Stomach smooth muscle (tissue), 2 donors: ENCODE results near the gene CCND1.

Experiments
- H3K27ac ChIP-seq: one replicate; pipeline ENCODE4 v1.7.0; 2013; ENCODE audit warnings: mild to moderate bottlenecking, low read length, inconsistent platforms
- H3K27me3 ChIP-seq, 2 donors: one replicate each; pipeline ENCODE4 v1.7.0; 2013; ENCODE audit warnings: low read length in 2 of 2; ENCODE audit not compliant: insufficient read depth in 2 of 2, control insufficient read depth in 1 of 2
- H3K36me3 ChIP-seq, 2 donors: one replicate each; pipeline ENCODE4 v1.7.0; 2013; ENCODE audit warnings: low read length in 2 of 2; ENCODE audit not compliant: control insufficient read depth in 2 of 2, insufficient read depth in 2 of 2
- H3K4me1 ChIP-seq: one replicate; pipeline ENCODE4 v1.7.0; 2013; ENCODE audit warnings: low read length; ENCODE audit not compliant: control insufficient read depth, insufficient read depth
- H3K4me3 ChIP-seq, 2 donors: one replicate each; pipeline ENCODE4 v1.7.0; 2013; ENCODE audit warnings: low read length in 2 of 2
- H3K9ac ChIP-seq, 2 donors: one replicate each; pipeline ENCODE4 v1.7.0; 2013; ENCODE audit warnings: low read length in 2 of 2, mild to moderate bottlenecking in 1 of 2
- H3K9me3 ChIP-seq, 2 donors: one replicate each; pipeline ENCODE4 v1.7.0; 2013; ENCODE audit warnings: low read length in 2 of 2; ENCODE audit not compliant: control insufficient read depth in 2 of 2
- donor health status: healthy.
- donor health status: Pancreatic carcinoma.

CCND1 gene

DNA sequence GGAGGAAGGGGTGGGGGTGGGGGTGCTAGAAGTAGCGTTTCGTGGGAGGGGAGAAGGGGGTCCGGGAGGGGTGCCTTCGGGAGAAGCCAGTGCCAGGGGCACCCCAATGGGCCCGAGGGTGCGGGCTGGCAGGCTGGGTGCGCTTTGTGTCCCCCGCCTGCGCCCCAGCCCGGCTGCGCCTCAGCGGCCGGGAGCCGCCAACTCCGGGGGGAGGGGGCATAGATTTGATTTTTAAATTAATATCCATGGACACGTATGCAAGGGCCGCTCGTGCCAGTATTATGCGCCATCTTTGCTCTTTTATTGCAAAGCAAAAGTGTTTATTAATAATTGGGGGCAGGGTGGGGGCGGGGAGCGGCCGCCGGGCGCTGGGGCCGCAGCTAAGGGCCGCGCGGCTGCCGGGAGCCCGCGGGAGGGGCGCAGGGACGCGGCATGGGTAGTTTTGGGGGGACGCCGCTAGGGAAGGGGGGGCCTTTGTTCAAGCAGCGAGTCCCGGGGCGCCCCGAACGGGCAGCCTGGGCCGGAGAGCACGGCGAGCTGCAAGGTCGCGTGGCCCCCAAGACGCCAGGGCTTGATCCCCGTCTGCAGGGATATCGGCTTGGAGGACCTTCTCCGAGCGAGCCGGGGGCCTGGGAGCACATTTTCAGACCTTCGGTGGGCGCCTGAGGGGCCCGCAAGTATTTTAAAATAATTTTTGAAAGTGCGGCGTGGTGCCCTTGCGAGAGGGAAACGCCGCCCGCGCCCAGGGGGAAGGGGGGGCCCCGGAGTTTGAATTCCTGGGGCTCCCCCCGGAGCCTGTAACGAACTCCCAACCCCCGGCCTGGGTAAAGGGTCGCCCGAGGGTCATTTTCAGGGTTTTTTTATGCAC is 959 bp downstream of the CCND1 start:
- H3K4me3 ChIP-seq, result peak overlapping the region; percentile 72 to 76
- peaks cover 23 to 62% of the 10 kb centered on the region in 2 donors for H3K27me3 ChIP-seq
- H3K9ac ChIP-seq, result peak overlapping the region in 1 of 2 donors; percentile 45
- peaks cover 68% of the 10 kb centered on the region for H3K4me1 ChIP-seq
- H3K27ac ChIP-seq, result peak overlapping the region; percentile 37
- no peaks in the 10 kb centered on the region for H3K36me3 ChIP-seq
- H3K9me3 ChIP-seq, result no peaks in the 10 kb centered on the region

DNA sequence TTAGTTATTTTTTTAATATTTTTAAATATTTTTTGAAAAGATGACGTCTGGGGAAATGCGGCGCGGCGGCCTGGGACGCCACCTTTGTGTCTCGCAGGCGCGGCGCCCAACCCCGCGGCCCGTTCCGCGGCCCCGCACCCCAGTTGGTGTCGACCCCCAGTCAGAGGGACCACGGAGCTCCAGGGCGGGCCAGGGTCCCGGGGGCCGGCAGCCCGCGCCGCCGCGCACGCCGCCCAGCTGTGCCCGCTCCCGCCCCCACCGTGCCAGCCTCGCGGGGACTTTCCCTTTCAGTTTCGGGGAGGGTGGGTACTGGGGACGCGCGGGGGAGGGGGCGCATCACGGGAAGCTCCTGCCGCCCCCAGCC is 1.6 kb downstream of the CCND1 start:
- peaks cover 21 to 56% of the 10 kb centered on the region in 2 donors for H3K27me3 ChIP-seq
- peaks cover 62% of the 10 kb centered on the region for H3K4me1 ChIP-seq
- peak overlapping the region in 1 of 2 donors; percentile 45 for H3K9ac ChIP-seq
- H3K4me3 ChIP-seq, result peak overlapping the region; percentile 72 to 76
- H3K36me3 ChIP-seq, result no peaks in the 10 kb centered on the region
- H3K9me3 ChIP-seq, result no peaks in the 10 kb centered on the region
- H3K27ac ChIP-seq, result peak overlapping the region; percentile 49

DNA sequence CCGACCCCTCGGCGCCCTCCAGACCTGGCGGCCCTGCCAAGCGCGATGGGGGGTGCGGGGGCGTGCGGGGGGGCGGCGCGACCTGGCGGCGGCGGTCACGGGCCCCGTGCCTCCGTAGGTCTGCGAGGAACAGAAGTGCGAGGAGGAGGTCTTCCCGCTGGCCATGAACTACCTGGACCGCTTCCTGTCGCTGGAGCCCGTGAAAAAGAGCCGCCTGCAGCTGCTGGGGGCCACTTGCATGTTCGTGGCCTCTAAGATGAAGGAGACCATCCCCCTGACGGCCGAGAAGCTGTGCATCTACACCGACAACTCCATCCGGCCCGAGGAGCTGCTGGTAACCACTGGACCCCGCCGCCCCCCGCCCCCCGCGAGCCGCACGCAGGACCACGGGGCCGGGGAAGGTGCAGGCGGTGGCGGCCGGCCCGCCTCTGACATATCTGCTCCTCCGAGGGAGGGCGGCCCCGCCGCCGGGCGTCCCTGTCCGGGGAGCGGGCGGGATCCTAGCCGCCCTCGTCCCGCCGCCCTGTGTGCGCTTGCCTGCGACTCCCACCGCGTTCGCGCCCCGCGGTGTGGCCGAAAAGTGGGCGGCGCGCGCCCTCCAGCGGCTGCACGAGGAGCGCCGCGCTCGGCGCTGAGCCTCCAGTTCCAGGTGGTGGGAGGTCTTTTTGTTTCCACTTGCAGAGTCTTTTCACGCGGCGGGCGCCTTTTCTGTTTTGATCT is 2.1 kb downstream of the CCND1 start:
- Histone ChIP-seq H3K27me3 (peaks cover 16 to 51% of the 10 kb centered on the region in 2 donors), H3K27ac (peak overlapping the region; percentile 49), H3K4me3 (peak overlapping the region; percentile 72 to 76), H3K9ac (peak overlapping the region in 1 of 2 donors; percentile 45), H3K4me1 (peaks cover 57% of the 10 kb centered on the region), H3K9me3 (no peaks in the 10 kb centered on the region), H3K36me3 (no peaks in the 10 kb centered on the region)

DNA sequence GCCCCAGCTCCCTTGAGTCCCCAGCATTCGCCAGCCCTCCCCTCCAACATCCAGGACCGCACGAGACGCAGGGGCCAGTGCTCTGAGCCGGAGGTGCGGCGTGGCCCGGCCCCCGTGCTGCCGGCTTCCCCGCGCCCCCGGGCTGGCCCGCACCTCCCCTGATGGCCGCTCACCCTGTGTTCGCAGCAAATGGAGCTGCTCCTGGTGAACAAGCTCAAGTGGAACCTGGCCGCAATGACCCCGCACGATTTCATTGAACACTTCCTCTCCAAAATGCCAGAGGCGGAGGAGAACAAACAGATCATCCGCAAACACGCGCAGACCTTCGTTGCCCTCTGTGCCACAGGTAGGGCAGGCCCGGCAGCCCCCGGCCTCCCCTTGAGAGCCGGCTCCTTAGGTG is 2.7 kb downstream of the CCND1 start:
- H3K4me1 ChIP-seq, result peaks cover 52% of the 10 kb centered on the region
- peak overlapping the region in 1 of 2 donors; percentile 76 for H3K4me3 ChIP-seq
- no peaks in the 10 kb centered on the region for H3K9me3 ChIP-seq
- no peaks in the 10 kb centered on the region for H3K36me3 ChIP-seq
- peaks cover 13 to 45% of the 10 kb centered on the region in 2 donors for H3K27me3 ChIP-seq
- H3K9ac ChIP-seq, result no peak overlapping the region
- H3K27ac ChIP-seq, result no peak overlapping the region

DNA sequence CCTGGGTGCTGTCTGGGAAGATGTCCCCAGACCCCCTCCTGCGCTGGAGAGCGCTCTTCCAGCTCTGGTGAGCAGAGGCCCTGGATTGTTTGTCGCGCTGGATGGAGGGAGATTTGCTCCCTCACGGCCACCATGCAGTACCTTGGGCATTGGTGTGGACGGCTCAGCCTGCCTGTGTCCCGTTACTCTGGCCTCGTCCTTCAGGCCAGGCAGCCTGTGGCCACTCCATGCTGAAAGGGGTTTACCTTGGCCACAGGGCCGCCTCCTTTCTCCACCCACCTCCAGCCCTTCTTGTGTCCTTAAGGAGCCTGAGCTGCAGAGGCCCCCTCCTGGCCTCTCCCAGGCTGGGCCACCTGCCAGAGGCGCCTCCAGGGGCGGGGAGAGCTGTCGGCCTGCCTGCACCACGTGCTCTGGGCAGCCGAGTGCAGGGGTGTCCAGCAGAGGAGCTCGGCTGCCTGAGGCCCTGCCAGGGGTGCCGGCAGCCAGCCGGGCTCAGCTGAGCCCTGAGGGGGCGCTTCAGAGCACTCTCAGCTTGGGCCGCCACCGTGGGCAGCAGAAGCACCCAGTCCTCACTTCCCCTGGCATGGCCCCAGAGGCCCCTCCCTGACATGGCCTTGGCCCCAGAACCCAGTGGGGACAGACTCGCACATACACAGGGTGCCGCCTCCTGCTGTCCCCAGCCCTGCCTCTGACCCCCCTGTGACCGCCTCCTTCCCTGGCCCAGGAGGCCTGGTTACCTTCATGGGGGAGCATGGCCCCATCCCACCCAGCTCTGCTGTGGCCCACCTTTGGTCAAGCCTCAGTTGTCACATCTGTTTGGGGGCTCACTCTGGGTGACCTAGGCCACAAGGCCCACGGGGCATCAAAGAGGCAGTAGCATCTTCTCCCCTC is 3.4 kb downstream of the CCND1 start:
- H3K9ac ChIP-seq, result no peak overlapping the region

DNA sequence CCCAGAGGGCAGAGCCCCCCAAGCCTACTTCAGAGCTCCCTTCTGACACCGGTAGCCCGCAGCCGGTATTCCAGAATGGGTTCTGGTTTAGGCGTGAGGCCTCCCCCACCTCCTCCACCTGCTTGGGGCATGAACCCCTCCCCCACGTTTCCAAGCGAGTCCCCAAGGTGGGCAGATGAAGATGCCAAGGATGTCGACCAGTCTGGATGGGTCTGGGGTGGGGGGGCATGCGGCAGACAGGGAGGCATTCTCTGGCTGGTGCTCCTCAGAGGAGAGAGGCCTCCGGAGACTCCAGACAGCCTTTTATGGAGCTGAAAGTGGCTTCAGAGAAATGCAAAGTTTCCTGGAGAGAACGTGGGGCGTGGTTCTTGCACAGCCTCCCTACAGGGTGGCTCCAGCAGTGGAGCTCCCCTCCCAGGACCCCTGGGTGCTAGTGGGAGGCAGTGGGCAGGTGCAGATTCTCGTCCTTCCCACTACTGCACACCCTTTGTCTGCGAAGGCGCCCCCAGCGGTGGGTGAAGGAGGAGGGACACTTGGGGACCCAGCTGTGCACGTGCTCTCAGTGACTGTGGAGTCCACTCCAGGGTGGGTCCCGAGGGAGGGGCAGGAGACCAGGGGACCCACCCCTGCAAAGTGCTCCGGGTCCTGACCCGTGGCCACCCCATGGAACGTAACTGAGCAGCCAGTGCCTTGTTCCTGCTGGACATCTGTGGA is 4.2 kb downstream of the CCND1 start:
- no peak overlapping the region for H3K27ac ChIP-seq
- H3K36me3 ChIP-seq, result peaks cover 0 to 5% of the 10 kb centered on the region in 2 donors
- peaks cover 46% of the 10 kb centered on the region for H3K4me1 ChIP-seq
- no peak overlapping the region for H3K4me3 ChIP-seq
- peaks cover 11 to 30% of the 10 kb centered on the region in 2 donors for H3K27me3 ChIP-seq
- no peak overlapping the region for H3K9ac ChIP-seq
- no peaks in the 10 kb centered on the region for H3K9me3 ChIP-seq

More for the DNA sequence above, 3.4 kb downstream of the CCND1 start:
- Histone ChIP-seq H3K4me1 (peaks cover 46% of the 10 kb centered on the region), H3K36me3 (peaks cover 0 to 2% of the 10 kb centered on the region in 2 donors), H3K4me3 (peak overlapping the region in 1 of 2 donors; percentile 76), H3K27ac (no peak overlapping the region), H3K27me3 (peaks cover 13 to 38% of the 10 kb centered on the region in 2 donors), H3K9me3 (no peaks in the 10 kb centered on the region)

DNA sequence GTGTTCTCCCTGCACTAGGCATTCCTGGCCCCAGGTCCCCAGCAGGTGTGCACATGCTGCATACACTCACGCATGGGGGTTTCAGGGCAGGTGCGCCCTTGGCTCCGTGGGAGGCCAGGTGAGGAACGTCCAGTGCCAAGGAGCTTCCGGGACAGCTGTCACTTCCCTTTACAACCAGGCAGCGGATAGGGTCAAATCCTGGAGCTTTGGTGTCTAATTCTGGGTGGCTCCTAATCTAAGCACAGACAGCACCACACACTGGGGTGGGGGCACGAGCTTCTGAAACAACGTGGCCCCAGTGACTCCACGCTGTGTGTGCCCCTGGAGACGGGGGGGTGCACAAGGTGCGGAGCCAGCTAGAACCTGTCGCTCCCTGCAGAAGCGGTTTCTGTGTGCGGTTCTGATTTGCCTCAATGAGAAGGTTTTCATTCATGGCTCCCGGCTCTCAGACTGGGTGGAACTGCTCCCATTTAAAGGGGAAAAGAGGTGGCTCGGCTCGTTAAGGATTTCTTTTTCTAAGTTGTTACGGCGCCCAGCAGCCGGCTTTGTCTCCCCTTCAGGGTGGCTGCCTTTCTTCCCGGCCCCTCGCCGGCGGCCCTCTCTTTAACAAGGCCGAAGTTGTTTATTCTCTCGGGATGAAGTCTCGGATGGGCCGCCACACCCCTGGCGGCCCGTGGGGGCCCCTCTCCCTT is 5.0 kb downstream of the CCND1 start:
- peaks cover 0 to 5% of the 10 kb centered on the region in 2 donors for H3K36me3 ChIP-seq

DNA sequence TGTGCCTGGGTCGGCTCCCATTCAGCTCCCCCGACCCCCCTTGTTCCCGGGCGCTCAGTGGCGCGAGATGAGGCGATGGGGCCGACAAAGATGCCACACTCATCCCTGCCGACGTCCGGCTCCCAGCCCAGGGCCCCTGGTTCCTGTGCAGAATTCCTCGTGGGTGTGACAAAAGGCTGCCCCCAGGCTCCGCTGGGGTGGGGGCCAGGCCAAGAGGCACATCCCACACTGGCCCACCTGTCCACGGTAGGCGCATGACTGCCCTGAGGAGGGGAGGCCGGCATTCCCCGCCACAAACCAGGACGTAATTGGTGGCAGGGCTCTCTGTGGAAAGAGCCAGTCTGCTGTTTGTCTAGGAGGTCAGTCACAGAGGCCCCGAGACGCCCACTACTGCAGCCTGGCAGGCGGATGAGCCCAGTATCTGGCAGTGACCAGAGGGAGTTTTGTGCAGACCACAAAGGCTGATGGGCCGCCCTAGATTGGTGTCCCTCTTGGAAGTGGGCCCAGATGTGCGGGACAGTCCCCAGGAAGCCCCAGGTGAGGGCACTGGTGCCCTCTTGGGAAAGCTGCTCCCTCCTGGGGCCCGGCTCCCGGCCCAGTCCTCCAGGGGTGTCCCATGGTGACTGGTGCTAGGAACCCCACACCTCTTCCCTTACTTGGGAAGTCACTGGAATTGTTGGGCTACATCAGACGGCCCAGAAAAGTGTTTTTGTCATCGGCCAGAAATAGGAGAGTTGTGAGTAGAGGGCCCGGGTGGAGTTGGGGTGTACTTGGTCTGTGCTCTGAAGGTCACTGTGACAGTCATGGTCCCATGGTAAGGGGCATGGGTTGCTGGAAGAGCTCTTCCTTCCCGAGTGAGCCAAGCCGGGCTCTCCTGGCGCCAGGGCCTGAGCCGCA is 5.8 kb downstream of the CCND1 start:
- H3K9ac ChIP-seq, result no peak overlapping the region
- no peak overlapping the region for H3K27ac ChIP-seq

More for the DNA sequence above, 5.0 kb downstream of the CCND1 start:
- H3K4me1 ChIP-seq, result peaks cover 38% of the 10 kb centered on the region
- no peaks in the 10 kb centered on the region for H3K9me3 ChIP-seq
- no peak overlapping the region for H3K27ac ChIP-seq
- no peak overlapping the region for H3K9ac ChIP-seq
- no peak overlapping the region for H3K4me3 ChIP-seq
- peaks cover 9 to 23% of the 10 kb centered on the region in 2 donors for H3K27me3 ChIP-seq

DNA sequence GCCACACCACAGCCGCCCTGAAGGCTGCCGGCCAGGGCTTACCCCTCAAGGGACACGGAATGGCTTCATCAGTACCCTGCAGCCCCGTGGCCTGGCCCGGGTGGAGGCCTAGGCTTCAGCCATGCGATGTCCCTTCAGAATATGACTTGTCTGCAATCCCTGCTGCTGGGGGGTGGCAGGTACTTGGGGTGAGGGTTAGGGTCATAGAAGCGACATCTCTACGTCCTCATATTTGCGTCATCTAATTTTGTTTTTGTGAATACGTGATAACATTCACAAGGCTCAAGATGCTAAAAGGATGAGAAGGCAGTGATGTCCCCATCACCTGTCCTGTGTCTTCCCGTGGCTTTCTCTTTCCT is 6.4 kb downstream of the CCND1 start:
- peaks cover 31% of the 10 kb centered on the region for H3K4me1 ChIP-seq
- peaks cover 5 to 8% of the 10 kb centered on the region in 2 donors for H3K36me3 ChIP-seq
- H3K4me3 ChIP-seq, result no peak overlapping the region

More for the DNA sequence above, 5.8 kb downstream of the CCND1 start:
- no peak overlapping the region for H3K4me3 ChIP-seq
- no peaks in the 10 kb centered on the region for H3K9me3 ChIP-seq
- peaks cover 9 to 17% of the 10 kb centered on the region in 2 donors for H3K27me3 ChIP-seq
- H3K36me3 ChIP-seq, result peaks cover 0 to 5% of the 10 kb centered on the region in 2 donors
- H3K4me1 ChIP-seq, result peaks cover 33% of the 10 kb centered on the region

More for the DNA sequence above, 6.4 kb downstream of the CCND1 start:
- no peak overlapping the region for H3K9ac ChIP-seq
- H3K27me3 ChIP-seq, result peaks cover 9 to 15% of the 10 kb centered on the region in 2 donors
- no peak overlapping the region for H3K27ac ChIP-seq
- no peaks in the 10 kb centered on the region for H3K9me3 ChIP-seq
